ENCODE data around the gene MAP2. TPM values are rescaled to one million over a fixed set of nuclear protein-coding genes. Genes with fewer than 3 reads are reported as not detected.

MAP2 gene
- polyA plus RNA-seq, 1 donor (not counting 4 experiments of a cell fraction or from before 2014, with no cell fraction given) = 16.2 TPM

DNA sequence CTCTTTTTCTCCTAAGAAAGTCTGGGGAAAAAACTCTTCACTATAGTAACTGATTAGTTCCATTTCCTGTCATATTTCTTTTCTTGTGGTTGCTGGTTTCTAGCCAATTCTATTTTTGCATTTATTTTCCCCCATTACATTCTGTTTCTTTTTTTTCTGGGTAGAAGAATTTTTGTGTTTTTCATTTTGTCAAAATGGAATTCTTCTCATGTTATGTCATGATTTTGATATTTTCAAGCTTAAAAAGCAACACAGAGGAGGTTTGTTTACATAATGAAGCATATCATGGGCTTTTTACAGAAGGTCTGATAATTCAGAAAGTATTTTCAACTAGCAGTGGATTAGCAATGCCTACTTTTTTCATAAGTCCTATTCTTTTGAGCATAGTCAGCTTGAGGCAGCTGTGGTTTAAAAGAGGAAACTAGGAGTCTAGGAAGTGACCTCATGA lies 102.0 kb downstream of the MAP2 start:
- no peaks in the 10 kb centered on the region for H4K20me1 ChIP-seq (ENCODE audit: control insufficient read depth, extremely low read depth, insufficient read depth, low read length)
- dilution Hi-C loops (cut with MboI; ENCODE audit: extremely low pct_ligation_motif_present, low sequenced_read_pairs) = no loop called here
- no peak for DNase-seq (ENCODE audit: low read depth, low spot score)
- no peak for TF ChIP-seq EZH2 (IDR thresholded peaks at IDR 0.05; ENCODE audit: low read length)
- TF ChIP-seq, protein P1, sequence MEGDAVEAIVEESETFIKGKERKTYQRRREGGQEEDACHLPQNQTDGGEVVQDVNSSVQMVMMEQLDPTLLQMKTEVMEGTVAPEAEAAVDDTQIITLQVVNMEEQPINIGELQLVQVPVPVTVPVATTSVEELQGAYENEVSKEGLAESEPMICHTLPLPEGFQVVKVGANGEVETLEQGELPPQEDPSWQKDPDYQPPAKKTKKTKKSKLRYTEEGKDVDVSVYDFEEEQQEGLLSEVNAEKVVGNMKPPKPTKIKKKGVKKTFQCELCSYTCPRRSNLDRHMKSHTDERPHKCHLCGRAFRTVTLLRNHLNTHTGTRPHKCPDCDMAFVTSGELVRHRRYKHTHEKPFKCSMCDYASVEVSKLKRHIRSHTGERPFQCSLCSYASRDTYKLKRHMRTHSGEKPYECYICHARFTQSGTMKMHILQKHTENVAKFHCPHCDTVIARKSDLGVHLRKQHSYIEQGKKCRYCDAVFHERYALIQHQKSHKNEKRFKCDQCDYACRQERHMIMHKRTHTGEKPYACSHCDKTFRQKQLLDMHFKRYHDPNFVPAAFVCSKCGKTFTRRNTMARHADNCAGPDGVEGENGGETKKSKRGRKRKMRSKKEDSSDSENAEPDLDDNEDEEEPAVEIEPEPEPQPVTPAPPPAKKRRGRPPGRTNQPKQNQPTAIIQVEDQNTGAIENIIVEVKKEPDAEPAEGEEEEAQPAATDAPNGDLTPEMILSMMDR (optimal IDR thresholded peaks at IDR 0.05 in 1 of 3, IDR thresholded peaks at IDR 0.05 in 1 of 3, conservative IDR thresholded peaks at IDR 0.05 in 1 of 3; ENCODE audit: extremely low read depth in 1 of 3, insufficient read depth in 2 of 3, low read length in 3 of 3) = no peak
- no peaks in the 10 kb centered on the region for H3K79me2 ChIP-seq (ENCODE audit: control insufficient read depth, insufficient read depth, low read length)
- H3K9me1 ChIP-seq (ENCODE audit: control insufficient read depth, extremely low read depth, insufficient read depth, low read length) = no peaks in the 10 kb centered on the region
- no peak overlapping the region for H3K9ac ChIP-seq (ENCODE audit: control insufficient read depth, extremely low read depth, insufficient read depth, low read length)
- H3K9me3 ChIP-seq (ENCODE audit: control insufficient read depth, low read depth, low read length) = no peaks in the 10 kb centered on the region
- H3K27me3 ChIP-seq (ENCODE audit: control insufficient read depth, extremely low read depth, insufficient read depth, low read length) = no peaks in the 10 kb centered on the region
- peak; percentile 36 for FAIRE-seq
- no peak overlapping the region for H3K27ac ChIP-seq (ENCODE audit: control insufficient read depth, insufficient read depth, low read length)
- H3K4me2 ChIP-seq (ENCODE audit: control insufficient read depth, extremely low read depth, insufficient read depth, low read depth, low read length) = peak overlapping the region; percentile 18
- H3K36me3 ChIP-seq (ENCODE audit: control insufficient read depth in 2 of 2, extremely low read depth in 1 of 2, insufficient read depth in 2 of 2, low read length in 2 of 2) = no peaks in the 10 kb centered on the region
- no peak overlapping the region for H3K4me3 ChIP-seq (ENCODE audit: control insufficient read depth in 2 of 3, extremely low read depth in 1 of 3, insufficient read depth in 2 of 3, low read depth in 1 of 3, low read length in 3 of 3)
- H2AFZ ChIP-seq (ENCODE audit: control insufficient read depth, low read length) = no peak overlapping the region
- H3K4me1 ChIP-seq (ENCODE audit: control insufficient read depth, extremely low read depth, insufficient read depth, low read length) = peaks cover 8% of the 10 kb centered on the region

DNA sequence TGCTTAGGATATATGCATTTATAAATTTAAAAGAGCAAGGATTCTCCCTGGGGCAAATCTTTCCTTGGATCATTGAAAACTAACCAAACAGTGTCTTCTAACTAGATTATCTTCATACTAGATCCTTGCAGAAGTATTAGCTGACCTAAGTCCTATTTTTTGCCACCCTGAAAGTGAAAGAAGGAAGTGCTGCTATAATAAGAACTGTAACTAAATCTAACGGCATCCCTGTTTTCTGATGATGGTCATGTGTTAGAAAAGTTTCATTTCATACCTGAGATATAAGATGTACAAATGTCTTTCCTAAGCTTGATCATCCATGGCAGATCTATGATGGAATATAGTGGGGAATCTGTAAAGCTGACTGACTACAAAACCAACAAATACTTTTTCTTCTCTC lies 102.7 kb downstream of the MAP2 start:
- no peaks in the 10 kb centered on the region for H3K27me3 ChIP-seq (ENCODE audit: control insufficient read depth, extremely low read depth, insufficient read depth, low read length)
- H3K9me1 ChIP-seq (ENCODE audit: control insufficient read depth, extremely low read depth, insufficient read depth, low read length) = no peaks in the 10 kb centered on the region
- no peaks in the 10 kb centered on the region for H4K20me1 ChIP-seq (ENCODE audit: control insufficient read depth, extremely low read depth, insufficient read depth, low read length)
- no peaks in the 10 kb centered on the region for H3K9me3 ChIP-seq (ENCODE audit: control insufficient read depth, low read depth, low read length)
- no peak overlapping the region for H3K9ac ChIP-seq (ENCODE audit: control insufficient read depth, extremely low read depth, insufficient read depth, low read length)
- no peak overlapping the region for H3K4me3 ChIP-seq (ENCODE audit: control insufficient read depth in 2 of 3, extremely low read depth in 1 of 3, insufficient read depth in 2 of 3, low read depth in 1 of 3, low read length in 3 of 3)
- FAIRE-seq (no peak), DNase-seq (ENCODE audit: low read depth, low spot score) (no peak)
- no peak overlapping the region for H2AFZ ChIP-seq (ENCODE audit: control insufficient read depth, low read length)
- TF ChIP-seq, protein P1 (optimal IDR thresholded peaks at IDR 0.05 in 1 of 3, IDR thresholded peaks at IDR 0.05 in 1 of 3, conservative IDR thresholded peaks at IDR 0.05 in 1 of 3; ENCODE audit: extremely low read depth in 1 of 3, insufficient read depth in 2 of 3, low read length in 3 of 3) = no peak
- TF ChIP-seq EZH2 (IDR thresholded peaks at IDR 0.05; ENCODE audit: low read length) = no peak
- no peaks in the 10 kb centered on the region for H3K79me2 ChIP-seq (ENCODE audit: control insufficient read depth, insufficient read depth, low read length)
- peaks cover 8% of the 10 kb centered on the region for H3K4me1 ChIP-seq (ENCODE audit: control insufficient read depth, extremely low read depth, insufficient read depth, low read length)
- no peaks in the 10 kb centered on the region for H3K36me3 ChIP-seq (ENCODE audit: control insufficient read depth in 2 of 2, extremely low read depth in 1 of 2, insufficient read depth in 2 of 2, low read length in 2 of 2)
- dilution Hi-C loops (cut with MboI; ENCODE audit: extremely low pct_ligation_motif_present, low sequenced_read_pairs) = no loop called here
- H3K27ac ChIP-seq (ENCODE audit: control insufficient read depth, insufficient read depth, low read length) = no peak overlapping the region
- no peak overlapping the region for H3K4me2 ChIP-seq (ENCODE audit: control insufficient read depth, extremely low read depth, insufficient read depth, low read depth, low read length)
